GM12878 (cell line): ENCODE data around the gene ZNF19. TPM values are rescaled to one million over a fixed set of nuclear protein-coding genes. Genes with fewer than 3 reads are reported as not detected.

ENCODE experiments used
- ATAC-seq: fragments of 200-7000 bp; cut with Tn5 transposase; 3 replicates; pipeline ENCODE4 v1.9.1; 2020; ENCODE audit warnings: mild to moderate bottlenecking, moderate library complexity
- BruUV-seq: library from RNA; stranded (reverse); fragments of 400-500 nt; replicated peaks from 2 replicates; lab custom pipeline; 2021; lab: Mats Ljungman, UMichigan
- CTCF ChIA-PET: fragments of 300-600 bp; sonication (Branson Sonifier 250); formaldehyde crosslinking; extraction: SDS; loops from one replicate; lab custom pipeline; 2021; ENCODE audit warnings: inconsistent platforms; lab: Yijun Ruan, JAX
- POLR2A ChIA-PET: fragments of 350-600 bp; formaldehyde crosslinking; extraction: SDS; loops from one replicate; lab custom pipeline; 2021; ENCODE audit warnings: inconsistent platforms; lab: Charles Lee
- RAD21 ChIA-PET: fragments of 300-600 bp; sonication (Branson Sonifier 250); formaldehyde crosslinking; loops from one replicate; lab custom pipeline; 2023; ENCODE audit warnings: antibody characterized with exemption; ENCODE audit not compliant: unreplicated experiment; lab: Charles Lee
- SMC1A ChIA-PET: fragments of 300-600 bp; sonication (Branson Sonifier 250); formaldehyde crosslinking; loops from one replicate; lab custom pipeline; 2023; ENCODE audit not compliant: unreplicated experiment, uncharacterized antibody; lab: Charles Lee
- DNase-seq: peaks from one replicate; pipeline ENCODE4 v3.0.0-alpha.2; 2011; ENCODE audit warnings: low read depth, low spot score
- FAIRE-seq: peaks from 3 replicates; lab custom pipeline; 2011; peaks lifted over from hg19 to GRCh38; lab: Jason Lieb, UNC
- H2AFZ ChIP-seq: 2 replicates; pipeline ENCODE4 v1.6.0; 2011; ENCODE audit warnings: low read depth, low read length, control low read depth; ENCODE audit not compliant: control insufficient read depth
- H3K27ac ChIP-seq: 2 replicates; pipeline ENCODE4 v1.5.1; 2011; ENCODE audit warnings: control low read depth; ENCODE audit not compliant: control insufficient read depth, insufficient read depth
- H3K27me3 ChIP-seq, 2 experiments: replicated peaks in 1 of 2; 2 replicates each; pipeline versions ENCODE4 v1.6.0 to v1.6.1; 2011; ENCODE audit warnings: low read length in 1 of 2; ENCODE audit not compliant: control insufficient read depth in 2 of 2, insufficient read depth in 2 of 2
- H3K36me3 ChIP-seq, 2 experiments: 2 replicates each; pipeline ENCODE4 v1.5.1; 2011; ENCODE audit warnings: low read length in 1 of 2; ENCODE audit not compliant: control insufficient read depth in 2 of 2, insufficient read depth in 2 of 2
- H3K4me1 ChIP-seq: 2 replicates; pipeline ENCODE4 v1.6.1; 2011; ENCODE audit warnings: mild to moderate bottlenecking, low read length, moderate library complexity, mixed read lengths; ENCODE audit not compliant: control insufficient read depth, insufficient read depth
- H3K4me2 ChIP-seq: 2 replicates; pipeline ENCODE4 v1.6.0; 2011; ENCODE audit warnings: control low read depth; ENCODE audit not compliant: control insufficient read depth, insufficient read depth
- H3K4me3 ChIP-seq: fragments of 200-600 bp; sonication (generic); 2 replicates; pipeline ENCODE4 v1.5.1; 2016
- H3K79me2 ChIP-seq: 2 replicates; pipeline ENCODE4 v1.6.0; 2011; ENCODE audit warnings: low read length; ENCODE audit not compliant: control insufficient read depth, insufficient read depth
- H3K9ac ChIP-seq: 2 replicates; pipeline ENCODE4 v1.8.0; 2011; ENCODE audit warnings: low read length, control low read depth, mixed read lengths; ENCODE audit not compliant: control insufficient read depth, insufficient read depth
- H3K9me3 ChIP-seq: replicated peaks from 3 replicates; pipeline ENCODE4 v1.5.1; 2011; ENCODE audit warnings: mild to moderate bottlenecking, low read length; ENCODE audit not compliant: control insufficient read depth, insufficient read depth
- H4K20me1 ChIP-seq: 2 replicates; pipeline ENCODE4 v1.6.0; 2011; ENCODE audit not compliant: control insufficient read depth, insufficient read depth
- ATF3 ChIP-seq: IDR thresholded peaks from 2 replicates; pipeline ENCODE4 v1.6.1; 2011; ENCODE audit warnings: low read depth, mild to moderate bottlenecking, low read length, moderate library complexity, borderline replicate concordance; ENCODE audit errors: extremely low read depth
- CHD1 ChIP-seq: IDR thresholded peaks from 2 replicates; pipeline ENCODE4 v1.6.1; 2012; ENCODE audit warnings: low read depth, low read length, improper control_type of control experiment
- E4F1 ChIP-seq: fragments of 450-650 bp; IDR thresholded peaks from 2 replicates; pipeline ENCODE4 v1.6.1; 2018; ENCODE audit warnings: borderline replicate concordance, mild to moderate bottlenecking; ENCODE audit not compliant: partially characterized antibody
- EED ChIP-seq: sonication (generic); IDR thresholded peaks from 2 replicates; pipeline ENCODE4 v1.6.1; 2016; ENCODE audit warnings: antibody characterized with exemption, low read depth
- ELK1 ChIP-seq: IDR thresholded peaks from 2 replicates; pipeline ENCODE4 v1.6.1; 2012; ENCODE audit warnings: low read depth, low read length, improper control_type of control experiment
- IKZF1 ChIP-seq: fragments of 450-650 bp; conservative IDR thresholded peaks from 2 replicates; pipeline ENCODE4 v1.6.1; 2017; ENCODE audit warnings: antibody characterized with exemption, mild to moderate bottlenecking
- POU2F2 ChIP-seq: IDR thresholded peaks from 3 replicates; pipeline ENCODE4 v1.6.1; 2011; ENCODE audit warnings: low read depth, mild to moderate bottlenecking, low read length, borderline replicate concordance
- RCOR1 ChIP-seq: conservative IDR thresholded peaks from 2 replicates; pipeline ENCODE4 v1.6.1; 2012; ENCODE audit warnings: low read depth, low read length, improper control_type of control experiment
- REST ChIP-seq: IDR thresholded peaks from 2 replicates; pipeline ENCODE4 v1.6.1; 2012; ENCODE audit warnings: mild to moderate bottlenecking, low read depth, low read length
- SUPT20H ChIP-seq: IDR thresholded peaks from 2 replicates; pipeline ENCODE4 v1.6.1; 2011; ENCODE audit warnings: low read depth, mild to moderate bottlenecking, low read length, moderate library complexity, borderline replicate concordance; ENCODE audit not compliant: control insufficient read depth
- ZNF207 ChIP-seq: fragments of 450-650 bp; IDR thresholded peaks from 2 replicates; pipeline ENCODE4 v1.6.1; 2014; ENCODE audit warnings: antibody characterized with exemption, mild to moderate bottlenecking, borderline replicate concordance
- ZNF24 ChIP-seq: fragments of 450-650 bp; IDR thresholded peaks from 2 replicates; pipeline ENCODE4 v1.6.1; 2017; ENCODE audit warnings: antibody characterized with exemption, mild to moderate bottlenecking
- ZNF687 ChIP-seq: fragments of 450-650 bp; IDR thresholded peaks from 2 replicates; pipeline ENCODE4 v1.6.1; 2017; ENCODE audit warnings: mild to moderate bottlenecking, moderate library complexity
- WGBS: methylation state at CpG from one replicate; pipeline ENCODE4 v1.1.6; 2016; ENCODE audit warnings: low lambda C conversion rate; ENCODE audit not compliant: insufficient replicate concordance, insufficient coverage; ENCODE audit errors: missing lambda C conversion rate; 5-methylcytosine and 5-hydroxymethylcytosine counted together
- in situ Hi-C: fragments of 300-500 bp; cut with MboI; formaldehyde crosslinking; loops from 9 replicates; pipeline ENCODE4 v1.14.3; 2018; ENCODE audit warnings: mixed read lengths
- intact Hi-C: fragments of 100-400 bp; cut with micrococcal nuclease; formaldehyde crosslinking; loops from one replicate; pipeline ENCODE4 v1.14.2; 2022; ENCODE audit not compliant: unreplicated experiment
- polyA plus RNA-seq, 11 experiments: library from polyadenylated mRNA; depleted of rRNA in 4 of 11; unstranded in 6 of 11; stranded (reverse) in 5 of 11; fragments of >200 nt; fragmentation: Nextera tagmentation in 4 of 11; fragmentation: Illumina TruSeq in 1 of 11; extraction: Ambion mirVana in 4 of 11; extraction: Trizol in 1 of 11; gene quantifications; 1 replicate in 1 of 11; 2 replicates in 10 of 11; pipeline versions ENCODE4 v1.2.1 to v1.2.3, GENCODE V29; 2011 to 2016; ENCODE audit warnings: inconsistent platforms in 2 of 11, missing spikeins in 2 of 11, low read depth in 1 of 11
- total RNA-seq, 4 experiments: library from RNA; depleted of rRNA in 3 of 4; stranded (reverse); fragments of >200 nt in 3 of 4; fragmentation: Illumina TruSeq in 1 of 4; extraction: Trizol in 1 of 4; gene quantifications; 2 replicates each; pipeline versions ENCODE4 v1.2.1 to v1.2.3, GENCODE V29; 2013 to 2021

ZNF19 gene
- total and polyA plus RNA-seq, 10 of the 15 experiments (the other 5 are each of a cell fraction or from before 2014, with no cell fraction given): 1.0 to 3.3 (median 2.0) TPM

DNA sequence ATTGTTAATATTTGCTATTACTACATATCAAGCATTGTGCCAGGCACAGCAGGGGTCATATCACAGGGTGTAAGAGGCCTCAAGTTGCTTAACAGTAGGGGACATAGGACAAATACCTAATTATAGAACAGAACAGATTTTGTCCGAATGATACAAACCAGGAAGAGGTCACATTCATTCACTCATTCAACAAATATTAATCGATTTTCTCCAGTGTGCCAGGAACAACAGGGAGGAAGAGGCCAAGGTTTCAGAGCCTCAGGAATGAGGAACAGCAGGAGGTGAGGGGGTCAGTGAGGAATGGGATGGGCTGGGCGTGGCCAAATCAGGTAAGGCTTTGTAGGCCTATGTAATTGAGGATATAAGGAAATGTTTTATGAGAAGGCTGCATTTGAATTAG lies 25.9 kb upstream of the ZNF19 start:
- intact Hi-C loops (no loop called here), in situ Hi-C loops (no loop called here)
- Histone ChIP-seq H2AFZ (no peak overlapping the region), H4K20me1 (no peaks in the 10 kb centered on the region), H3K27me3 (no peaks in the 10 kb centered on the region; a peak in 1 of 4 replicates), H3K36me3 (no peaks in the 10 kb centered on the region), H3K9me3 (no peaks in the 10 kb centered on the region), H3K27ac (no peak overlapping the region), H3K4me3 (no peak overlapping the region), H3K4me2 (no peak overlapping the region), H3K9ac (no peak overlapping the region), H3K79me2 (no peaks in the 10 kb centered on the region), H3K4me1 (no peaks in the 10 kb centered on the region)
- SMC1A ChIA-PET: no interaction called here
- CTCF ChIA-PET: no interaction called here
- POLR2A ChIA-PET: no interaction called here
- FAIRE-seq: no peak
- no TSS peak for BruUV-seq
- WGBS: 21% methylated on average over 3 of the region's 3 CpGs
- no peak for ATAC-seq
- DNase-seq: no peak
- RAD21 ChIA-PET: no interaction called here
- TF ChIP-seq ZNF24 (no peak), ELK1 (no peak), RCOR1 (no peak), POU2F2 (no peak), ATF3 (no peak), EED (no peak), IKZF1 (no peak), SUPT20H (no peak), ZNF687 (no peak), E4F1 (no peak), REST (no peak), CHD1 (no peak), ZNF207 (no peak)
